PC-9 (cell line): ENCODE results near the gene JMJD1C.

Experiments used
- EZH2 ChIP-seq: fragments of 200-600 bp; sonication (generic); IDR thresholded peaks from 2 replicates; pipeline ENCODE4 v1.8.0; 2017; ENCODE audit warnings: antibody characterized with exemption, low read depth
- TF ChIP-seq, protein P1 (sequence below): fragments of 200-600 bp; sonication (generic); conservative IDR thresholded peaks from 2 replicates; pipeline ENCODE4 v1.6.1; 2017; ENCODE audit warnings: mixed run types, antibody characterized with exemption, mild to moderate bottlenecking, moderate library complexity

GRCh38 chr10:63206997-63207811, 258.6 kb downstream of the JMJD1C start:
- TF ChIP-seq, protein P1, sequence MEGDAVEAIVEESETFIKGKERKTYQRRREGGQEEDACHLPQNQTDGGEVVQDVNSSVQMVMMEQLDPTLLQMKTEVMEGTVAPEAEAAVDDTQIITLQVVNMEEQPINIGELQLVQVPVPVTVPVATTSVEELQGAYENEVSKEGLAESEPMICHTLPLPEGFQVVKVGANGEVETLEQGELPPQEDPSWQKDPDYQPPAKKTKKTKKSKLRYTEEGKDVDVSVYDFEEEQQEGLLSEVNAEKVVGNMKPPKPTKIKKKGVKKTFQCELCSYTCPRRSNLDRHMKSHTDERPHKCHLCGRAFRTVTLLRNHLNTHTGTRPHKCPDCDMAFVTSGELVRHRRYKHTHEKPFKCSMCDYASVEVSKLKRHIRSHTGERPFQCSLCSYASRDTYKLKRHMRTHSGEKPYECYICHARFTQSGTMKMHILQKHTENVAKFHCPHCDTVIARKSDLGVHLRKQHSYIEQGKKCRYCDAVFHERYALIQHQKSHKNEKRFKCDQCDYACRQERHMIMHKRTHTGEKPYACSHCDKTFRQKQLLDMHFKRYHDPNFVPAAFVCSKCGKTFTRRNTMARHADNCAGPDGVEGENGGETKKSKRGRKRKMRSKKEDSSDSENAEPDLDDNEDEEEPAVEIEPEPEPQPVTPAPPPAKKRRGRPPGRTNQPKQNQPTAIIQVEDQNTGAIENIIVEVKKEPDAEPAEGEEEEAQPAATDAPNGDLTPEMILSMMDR: no peak
- no peak for TF ChIP-seq EZH2
